ENCODE results near the gene IGFBP4. TPM values are rescaled to one million over a fixed set of nuclear protein-coding genes. Genes with fewer than 3 reads are reported as not detected.

Gene IGFBP4
- total and polyA plus RNA-seq, 10 of the 15 experiments (the other 5 are each of a cell fraction or from before 2014, with no cell fraction given), result 2.4 to 22.3 (median 6.6) TPM

- TF ChIP-seq E4F1 (IDR thresholded peaks at IDR 0.05; ENCODE audit: borderline replicate concordance, partially characterized antibody) (no peak), ZSCAN29 (IDR thresholded peaks at IDR 0.05) (no peak), ZNF622 (IDR thresholded peaks at IDR 0.05) (no peak), CHD4 (IDR thresholded peaks at IDR 0.05) (no peak), JUNB (IDR thresholded peaks at IDR 0.05) (peak; percentile 56), REST (IDR thresholded peaks at IDR 0.05; ENCODE audit: low read depth, low read length) (no peak), SP1 (IDR thresholded peaks at IDR 0.05; ENCODE audit: low read depth, low read length) (no peak), BRCA1 (IDR thresholded peaks at IDR 0.05; ENCODE audit: low read depth, low read length) (no peak), TARDBP (IDR thresholded peaks at IDR 0.05; ENCODE audit: borderline replicate concordance) (no peak), TBL1XR1 (IDR thresholded peaks at IDR 0.05; ENCODE audit: low read depth, low read length) (0 out of 2 replicates have a peak, but pooled peaks have one; percentile 23), STAT1 (conservative IDR thresholded peaks at IDR 0.05) (no peak), SMAD1 (IDR thresholded peaks at IDR 0.05; ENCODE audit: low read depth, partially characterized antibody) (no peak), BMI1 (IDR thresholded peaks at IDR 0.05; ENCODE audit: borderline replicate concordance) (no peak), ETV6 (conservative IDR thresholded peaks at IDR 0.05 in 1 of 2, IDR thresholded peaks at IDR 0.05 in 1 of 2; ENCODE audit: borderline replicate concordance in 1 of 2, low read depth in 1 of 2) (peak in 1 of 2 experiments; percentile 70; a peak in 1 of 4 replicates), RUNX3 (IDR thresholded peaks at IDR 0.05; ENCODE audit: low read length) (peak; percentile 25; the same call in 1 of the 2 replicates), EZH2 (IDR thresholded peaks at IDR 0.05; ENCODE audit: borderline replicate concordance, control insufficient read depth, low read depth, low read length) (no peak), ZBED1 (IDR thresholded peaks at IDR 0.05; ENCODE audit: borderline replicate concordance) (no peak; the same call in 1 of the 2 replicates), ZNF24 (IDR thresholded peaks at IDR 0.05) (no peak), ASH2L (IDR thresholded peaks at IDR 0.05; ENCODE audit: borderline replicate concordance, low read depth) (no peak), MTA2 (IDR thresholded peaks at IDR 0.05; ENCODE audit: low read depth) (peak; percentile 90)
- TF ChIP-seq, protein P1, sequence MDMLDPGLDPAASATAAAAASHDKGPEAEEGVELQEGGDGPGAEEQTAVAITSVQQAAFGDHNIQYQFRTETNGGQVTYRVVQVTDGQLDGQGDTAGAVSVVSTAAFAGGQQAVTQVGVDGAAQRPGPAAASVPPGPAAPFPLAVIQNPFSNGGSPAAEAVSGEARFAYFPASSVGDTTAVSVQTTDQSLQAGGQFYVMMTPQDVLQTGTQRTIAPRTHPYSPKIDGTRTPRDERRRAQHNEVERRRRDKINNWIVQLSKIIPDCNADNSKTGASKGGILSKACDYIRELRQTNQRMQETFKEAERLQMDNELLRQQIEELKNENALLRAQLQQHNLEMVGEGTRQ (IDR thresholded peaks at IDR 0.05; ENCODE audit: borderline replicate concordance, low read depth, low read length), result no peak
- TF ChIP-seq, protein P2, sequence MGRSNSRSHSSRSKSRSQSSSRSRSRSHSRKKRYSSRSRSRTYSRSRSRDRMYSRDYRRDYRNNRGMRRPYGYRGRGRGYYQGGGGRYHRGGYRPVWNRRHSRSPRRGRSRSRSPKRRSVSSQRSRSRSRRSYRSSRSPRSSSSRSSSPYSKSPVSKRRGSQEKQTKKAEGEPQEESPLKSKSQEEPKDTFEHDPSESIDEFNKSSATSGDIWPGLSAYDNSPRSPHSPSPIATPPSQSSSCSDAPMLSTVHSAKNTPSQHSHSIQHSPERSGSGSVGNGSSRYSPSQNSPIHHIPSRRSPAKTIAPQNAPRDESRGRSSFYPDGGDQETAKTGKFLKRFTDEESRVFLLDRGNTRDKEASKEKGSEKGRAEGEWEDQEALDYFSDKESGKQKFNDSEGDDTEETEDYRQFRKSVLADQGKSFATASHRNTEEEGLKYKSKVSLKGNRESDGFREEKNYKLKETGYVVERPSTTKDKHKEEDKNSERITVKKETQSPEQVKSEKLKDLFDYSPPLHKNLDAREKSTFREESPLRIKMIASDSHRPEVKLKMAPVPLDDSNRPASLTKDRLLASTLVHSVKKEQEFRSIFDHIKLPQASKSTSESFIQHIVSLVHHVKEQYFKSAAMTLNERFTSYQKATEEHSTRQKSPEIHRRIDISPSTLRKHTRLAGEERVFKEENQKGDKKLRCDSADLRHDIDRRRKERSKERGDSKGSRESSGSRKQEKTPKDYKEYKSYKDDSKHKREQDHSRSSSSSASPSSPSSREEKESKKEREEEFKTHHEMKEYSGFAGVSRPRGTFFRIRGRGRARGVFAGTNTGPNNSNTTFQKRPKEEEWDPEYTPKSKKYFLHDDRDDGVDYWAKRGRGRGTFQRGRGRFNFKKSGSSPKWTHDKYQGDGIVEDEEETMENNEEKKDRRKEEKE (IDR thresholded peaks at IDR 0.05), result no peak
Observed at GRCh38 chr17:40480501-40481003, 37.3 kb downstream of the IGFBP4 start (continued).
